H1 (cell line): ENCODE measurements around the gene CHAT.

Experiments used
- CBX5 ChIP-seq: fragments of 300-800, 300-1000 bp; sonication (generic); IDR thresholded peaks from 2 replicates; pipeline ENCODE4 v1.7.1; 2016; ENCODE audit warnings: antibody characterized with exemption, low read length, low read depth
- CEBPB ChIP-seq: IDR thresholded peaks from 2 replicates; pipeline ENCODE4 v1.6.1; 2012; ENCODE audit warnings: low read depth, low read length
- CREB1 ChIP-seq: IDR thresholded peaks from 2 replicates; pipeline ENCODE4 v1.6.1; 2012; ENCODE audit warnings: inconsistent platforms
- EP300 ChIP-seq, 2 experiments: IDR thresholded peaks; 1 replicate in 1 of 2; 2 replicates in 1 of 2; pipeline ENCODE4 v1.6.1; 2011 to 2012; ENCODE audit warnings: low read depth in 2 of 2, low read length in 2 of 2, mild to moderate bottlenecking in 2 of 2, borderline replicate concordance in 1 of 2, inconsistent platforms in 1 of 2, moderate library complexity in 1 of 2
- EZH2 ChIP-seq: fragments of 200-600 bp; sonication (generic); IDR thresholded peaks from 2 replicates; pipeline ENCODE4 v1.7.1; 2012; ENCODE audit warnings: low read depth, mild to moderate bottlenecking, moderate library complexity, low read length, inconsistent platforms; ENCODE audit not compliant: severe bottlenecking
- GABPA ChIP-seq: IDR thresholded peaks from 2 replicates; pipeline ENCODE4 v1.6.1; 2011; ENCODE audit warnings: mild to moderate bottlenecking, low read length, moderate library complexity, borderline replicate concordance; ENCODE audit not compliant: insufficient read depth
- POLR2A ChIP-seq, 2 experiments: IDR thresholded peaks; 1 replicate in 1 of 2; 2 replicates in 1 of 2; pipeline ENCODE4 v1.6.1; 2011; ENCODE audit warnings: low read depth in 2 of 2, low read length in 2 of 2, mild to moderate bottlenecking in 2 of 2; ENCODE audit errors: control extremely low read depth in 1 of 2
- POLR2AphosphoS5 ChIP-seq: IDR thresholded peaks from 2 replicates; pipeline ENCODE4 v1.6.1; 2011; ENCODE audit warnings: low read depth, low read length
- SAP30 ChIP-seq: fragments of 300-600 bp; sonication (generic); IDR thresholded peaks from 2 replicates; pipeline ENCODE4 v1.7.1; 2012; ENCODE audit warnings: low read length, moderate library complexity, mild to moderate bottlenecking, inconsistent platforms; ENCODE audit not compliant: insufficient read depth, insufficient replicate concordance
- ZNF274 ChIP-seq: IDR thresholded peaks from 2 replicates; pipeline ENCODE4 v1.7.0; 2012; ENCODE audit warnings: low read length, borderline replicate concordance; ENCODE audit errors: extremely low read depth
- TF ChIP-seq, protein P1 (sequence below), 3 experiments: IDR thresholded peaks; 1 replicate in 2 of 3; 2 replicates in 1 of 3; pipeline versions ENCODE4 v1.5.1 to v1.6.1; 2011; ENCODE audit warnings: low read length in 3 of 3, mild to moderate bottlenecking in 3 of 3, inconsistent platforms in 2 of 3, low read depth in 1 of 3, moderate library complexity in 1 of 3; ENCODE audit not compliant: insufficient read depth in 1 of 3; ENCODE audit errors: control extremely low read depth in 1 of 3

DNA sequence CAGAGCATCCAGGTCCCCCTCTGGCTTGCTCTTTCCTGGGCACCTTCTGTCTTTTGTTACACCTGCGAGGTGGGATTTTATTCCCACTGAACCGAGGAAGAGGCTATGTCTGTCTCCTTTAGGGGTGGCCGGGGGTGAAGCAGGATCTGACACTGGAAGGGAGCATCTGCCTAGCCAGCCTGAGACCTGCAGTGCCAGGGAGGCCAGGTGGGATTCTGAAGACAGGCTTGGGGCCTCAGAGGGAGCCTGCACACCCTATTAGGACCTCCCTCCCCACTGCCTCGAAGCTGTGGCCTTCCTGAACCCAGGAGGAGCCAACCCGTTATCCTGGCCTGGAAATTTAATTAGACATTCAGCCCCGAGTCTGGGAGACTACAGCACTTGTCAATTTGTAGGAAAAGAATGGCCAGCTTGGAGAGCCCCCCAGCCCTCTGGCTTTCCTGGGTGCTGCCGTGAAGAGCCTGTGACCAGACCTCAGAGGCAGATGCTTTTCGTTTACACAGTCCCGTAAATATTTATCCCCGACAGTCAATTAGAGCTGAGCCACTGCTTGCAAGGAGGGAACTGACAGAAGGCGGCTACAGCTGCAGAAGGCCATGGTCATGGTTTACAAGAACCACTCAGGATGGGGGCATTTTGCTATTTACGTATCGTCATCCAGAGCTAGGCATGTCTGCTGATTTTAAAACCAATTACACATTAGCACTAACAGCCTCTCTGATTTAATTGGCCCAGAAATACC is 19.7 kb downstream of the CHAT start:
- TF ChIP-seq CEBPB = no peak
- no peak for TF ChIP-seq EP300 (IDR thresholded peaks at IDR 0.05; ENCODE audit: borderline replicate concordance in 1 of 2, low read depth in 2 of 2, low read length in 2 of 2)
- TF ChIP-seq, protein P1, sequence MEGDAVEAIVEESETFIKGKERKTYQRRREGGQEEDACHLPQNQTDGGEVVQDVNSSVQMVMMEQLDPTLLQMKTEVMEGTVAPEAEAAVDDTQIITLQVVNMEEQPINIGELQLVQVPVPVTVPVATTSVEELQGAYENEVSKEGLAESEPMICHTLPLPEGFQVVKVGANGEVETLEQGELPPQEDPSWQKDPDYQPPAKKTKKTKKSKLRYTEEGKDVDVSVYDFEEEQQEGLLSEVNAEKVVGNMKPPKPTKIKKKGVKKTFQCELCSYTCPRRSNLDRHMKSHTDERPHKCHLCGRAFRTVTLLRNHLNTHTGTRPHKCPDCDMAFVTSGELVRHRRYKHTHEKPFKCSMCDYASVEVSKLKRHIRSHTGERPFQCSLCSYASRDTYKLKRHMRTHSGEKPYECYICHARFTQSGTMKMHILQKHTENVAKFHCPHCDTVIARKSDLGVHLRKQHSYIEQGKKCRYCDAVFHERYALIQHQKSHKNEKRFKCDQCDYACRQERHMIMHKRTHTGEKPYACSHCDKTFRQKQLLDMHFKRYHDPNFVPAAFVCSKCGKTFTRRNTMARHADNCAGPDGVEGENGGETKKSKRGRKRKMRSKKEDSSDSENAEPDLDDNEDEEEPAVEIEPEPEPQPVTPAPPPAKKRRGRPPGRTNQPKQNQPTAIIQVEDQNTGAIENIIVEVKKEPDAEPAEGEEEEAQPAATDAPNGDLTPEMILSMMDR (IDR thresholded peaks at IDR 0.05; ENCODE audit: control extremely low read depth in 1 of 3, insufficient read depth in 1 of 3, low read depth in 1 of 3, low read length in 3 of 3) = no peak
- no peak for TF ChIP-seq GABPA
- no peak for TF ChIP-seq POLR2A (IDR thresholded peaks at IDR 0.05; ENCODE audit: control extremely low read depth in 1 of 2, low read depth in 2 of 2, low read length in 2 of 2)
- TF ChIP-seq ZNF274 = no peak
- no peak for TF ChIP-seq EZH2
- no peak for TF ChIP-seq POLR2AphosphoS5
- TF ChIP-seq CREB1 = no peak
- TF ChIP-seq SAP30 = no peak
- no peak for TF ChIP-seq CBX5
